Activated CD4-positive, alpha-beta T cell treated with anti-CD3 and anti-CD28 coated beads, Interleukin-2, amount 50 U/mL, for 48 hours (primary cell): ENCODE data around the gene COL26A1.
A peak's percentile ranks its signal among the peaks of the same experiment; 100 is the strongest.
"Not testable (repeated sequence)": the region's sequence is repeated elsewhere in the genome, so short reads cannot be mapped to it uniquely, and the experiment has no call there.

Experiments
- DNase-seq, 2 experiments: peaks; one replicate each; pipeline ENCODE4 v3.0.0-alpha.2; 2020

COL26A1 gene

DNA sequence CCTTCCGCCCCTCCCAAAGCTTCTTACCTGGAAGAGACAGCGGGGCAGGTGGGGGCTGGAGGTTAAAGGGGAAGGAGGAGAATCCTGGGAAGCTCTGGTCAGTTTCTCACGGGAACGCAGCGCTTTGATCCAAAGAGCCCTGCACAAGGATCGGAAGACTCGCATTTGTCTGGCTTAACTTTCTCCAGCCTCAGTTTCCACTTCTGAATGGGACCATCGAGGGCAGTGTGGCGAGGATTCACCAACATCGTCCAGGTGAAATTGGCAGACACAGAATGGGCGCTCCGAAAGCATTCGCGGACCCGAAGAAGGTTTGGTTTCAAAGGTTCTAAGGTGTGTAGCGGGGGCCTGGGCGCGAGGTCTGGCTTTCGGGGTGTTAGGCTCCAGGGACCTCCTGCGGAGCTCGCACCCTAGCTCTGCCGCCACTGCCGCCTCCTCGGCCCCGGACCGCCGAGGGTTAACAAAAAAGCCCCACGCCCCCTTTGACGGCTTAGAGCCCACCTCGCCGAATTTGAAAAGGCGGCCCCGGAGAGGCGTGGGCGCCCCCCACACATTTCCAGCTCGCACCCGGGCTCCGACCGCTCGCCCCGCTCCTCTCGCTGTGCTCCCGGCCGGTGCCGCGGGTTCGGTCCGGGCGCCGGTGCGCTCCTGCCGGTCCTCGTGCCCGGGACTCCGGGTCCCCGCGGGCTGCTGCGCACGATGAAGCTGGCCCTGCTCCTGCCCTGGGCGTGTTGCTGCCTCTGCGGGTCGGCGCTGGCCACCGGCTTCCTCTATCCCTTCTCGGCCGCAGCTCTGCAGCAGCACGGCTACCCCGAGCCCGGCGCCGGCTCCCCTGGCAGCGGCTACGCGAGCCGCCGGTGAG lies at the start of gene COL26A1:
TSS of gene COL26A1 (plus strand) at position 542 of the 862 bp plus-strand sequence. CDS start at position 700, 158 bp downstream.
- peak; percentile 16 to 24 for DNase-seq

DNA sequence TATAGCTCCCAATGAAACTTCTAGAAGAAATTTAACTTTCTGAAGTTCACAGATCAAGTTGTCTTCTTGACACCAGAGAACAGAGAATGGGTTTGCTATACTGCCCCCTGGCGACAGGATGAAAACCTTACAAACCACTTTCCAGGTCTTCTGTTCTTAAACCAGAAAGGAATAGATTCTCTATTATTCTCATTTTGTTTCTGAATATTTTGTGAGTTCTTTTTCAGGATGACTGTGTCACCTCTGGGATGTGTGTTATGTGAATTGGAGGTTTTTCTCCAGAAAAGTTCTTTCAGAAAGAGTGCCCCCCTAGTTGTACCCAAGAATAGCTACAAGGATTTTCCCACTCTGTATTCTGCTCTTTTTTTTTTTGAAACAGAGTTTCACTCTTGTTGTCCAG lies 47.3 kb upstream of the COL26A1 start:
- peak; percentile 38 to 62 for DNase-seq

DNA sequence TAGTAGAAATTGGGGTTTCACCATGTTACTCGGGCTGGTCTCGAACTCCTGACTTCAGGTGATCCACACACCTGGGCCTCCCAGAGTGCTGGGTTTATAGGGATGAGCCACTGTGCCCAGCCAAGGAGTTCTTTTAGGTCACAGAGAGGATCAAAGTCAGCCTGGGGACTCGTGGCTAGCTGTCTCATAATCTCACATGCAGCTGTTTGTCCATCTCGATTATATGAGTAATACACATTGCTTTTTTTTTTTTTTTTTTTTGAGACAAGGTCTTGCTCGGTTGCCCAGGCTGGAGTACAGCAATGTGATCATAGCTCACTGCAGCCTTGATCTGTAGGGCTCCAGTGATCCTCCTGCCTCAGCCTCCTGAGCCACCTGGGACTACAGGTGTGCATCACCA lies 43.3 kb upstream of the COL26A1 start:
- no peak for DNase-seq

DNA sequence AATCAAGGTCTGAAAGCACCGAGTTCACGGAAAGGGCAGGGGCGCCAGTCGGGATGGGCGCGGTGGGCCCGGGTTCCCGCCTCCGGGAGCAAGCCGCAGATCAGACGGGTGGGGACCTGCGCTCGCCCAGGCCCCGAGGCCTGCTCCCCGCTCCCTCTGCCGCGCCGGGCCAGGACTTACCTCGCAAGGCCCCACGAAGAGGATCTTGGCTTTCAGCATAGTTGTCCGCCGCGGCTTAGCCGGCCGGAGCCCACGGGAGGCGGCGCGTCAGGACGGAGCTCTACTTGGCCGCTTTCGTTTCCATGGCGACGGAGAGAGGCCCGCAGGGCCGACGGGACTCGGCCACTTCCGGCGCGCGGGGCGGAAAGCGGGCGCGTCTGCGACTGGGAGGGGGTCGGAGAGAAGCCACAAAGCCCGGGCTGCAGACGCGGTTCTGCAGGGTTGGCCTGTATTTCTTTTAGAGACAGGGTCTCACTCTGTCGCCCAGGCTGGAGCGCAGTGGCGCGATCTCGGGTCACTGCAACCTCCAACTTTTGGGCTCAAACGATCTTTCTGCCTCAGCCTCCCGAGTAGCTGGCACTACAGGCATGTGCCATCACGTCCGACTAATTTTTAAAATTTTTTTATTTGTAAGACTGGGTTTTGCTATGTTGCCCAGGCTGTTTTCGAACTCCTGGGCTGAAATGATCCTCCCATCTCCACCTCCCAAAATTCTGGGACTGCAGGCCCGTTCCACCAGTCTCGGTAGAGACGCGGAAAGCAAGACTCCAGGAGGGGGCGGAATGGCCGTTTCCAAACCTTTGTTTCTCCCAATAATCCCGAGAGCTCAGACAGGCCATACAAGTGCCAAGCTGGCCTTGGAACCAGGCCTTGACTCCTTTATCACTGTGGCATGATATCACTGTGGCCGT lies 40.9 kb upstream of the COL26A1 start, which contains the start of gene IFT22:
TSS of gene IFT22 (minus strand) at position 322 of the 911 bp plus-strand sequence. CDS start at position 219, 103 bp downstream.
- DNase-seq = peak; percentile 87 to 90

GRCh38 chr7:101328159-101328558 lies 34.5 kb upstream of the COL26A1 start:
- no peak for DNase-seq

- DNase-seq = no peak
These were observed 32.6 kb upstream of the COL26A1 start for GRCh38 chr7:101330011-101330484.

GRCh38 chr7:101332026-101332425 lies 30.6 kb upstream of the COL26A1 start:
- no peak for DNase-seq

DNA sequence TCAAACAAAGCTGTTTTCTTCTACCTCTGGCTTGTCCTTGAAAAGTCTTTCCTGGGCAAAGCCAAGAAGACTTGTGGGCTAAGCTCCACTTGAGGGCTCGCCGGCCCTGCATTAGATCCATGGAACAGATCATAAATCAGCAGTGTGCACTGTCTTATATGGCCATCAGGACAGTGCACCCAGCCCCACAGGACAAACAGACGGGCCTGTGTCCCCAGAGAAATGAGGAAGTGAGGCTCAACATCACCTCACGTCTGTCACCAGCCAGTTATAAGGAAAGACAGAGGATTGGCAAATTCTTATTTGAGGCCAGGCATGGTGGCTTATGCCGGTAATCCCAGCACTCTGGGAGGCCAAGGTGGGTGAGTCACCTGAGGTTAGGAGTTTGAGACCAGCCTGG lies 28.8 kb upstream of the COL26A1 start:
- no peak for DNase-seq

DNA sequence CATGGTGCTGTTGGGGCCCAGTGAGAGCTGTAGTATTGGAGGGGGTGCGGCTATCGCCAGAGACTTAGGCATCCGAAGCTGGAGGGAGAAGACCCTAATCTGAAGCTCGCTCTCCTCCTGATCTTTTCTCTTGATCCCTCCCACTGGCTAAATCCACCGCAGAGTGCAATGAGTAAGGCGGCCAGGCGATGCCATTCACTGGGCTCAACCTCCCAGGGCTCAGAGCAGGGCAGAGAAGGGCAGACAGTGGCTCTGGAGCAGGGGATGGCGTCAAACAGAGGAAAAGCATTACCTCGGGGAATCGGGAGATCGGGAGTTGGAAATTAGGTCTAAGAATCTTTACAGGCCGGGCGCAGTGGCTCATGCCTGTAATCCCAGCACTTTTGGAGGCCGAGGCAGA lies 22.3 kb upstream of the COL26A1 start:
- DNase-seq = no peak

GRCh38 chr7:101342892-101343291 lies 19.8 kb upstream of the COL26A1 start:
- DNase-seq = no peak

- DNase-seq = no peak
These were observed 15.2 kb upstream of the COL26A1 start for GRCh38 chr7:101347477-101347876.

- DNase-seq = not testable (repeated sequence)
These were observed 14.1 kb upstream of the COL26A1 start for GRCh38 chr7:101348456-101349067.

DNA sequence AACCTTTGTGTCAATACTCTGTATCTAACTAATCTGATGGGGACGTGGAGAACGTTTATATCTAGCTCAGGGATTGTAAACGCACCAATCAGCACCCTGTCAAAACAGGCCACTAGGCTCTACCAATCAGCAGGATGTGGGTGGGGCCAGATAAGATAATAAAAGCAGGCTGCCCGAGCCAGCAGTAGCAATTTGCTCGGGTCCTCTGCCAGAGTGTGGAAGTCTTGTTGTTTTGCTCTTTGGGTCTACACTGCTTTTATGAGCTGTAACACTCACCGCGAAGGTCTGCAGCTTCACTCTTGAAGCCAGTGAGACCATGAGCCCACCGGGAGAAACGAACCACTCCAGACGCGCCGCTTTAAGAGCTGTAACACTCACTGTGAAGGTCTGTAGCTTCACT lies 13.4 kb upstream of the COL26A1 start:
- DNase-seq = not testable (repeated sequence)

- no peak for DNase-seq
These were observed 9.8 kb upstream of the COL26A1 start for GRCh38 chr7:101352920-101353308.

- DNase-seq = no peak
These were observed 5.2 kb upstream of the COL26A1 start for GRCh38 chr7:101357433-101357832.

DNA sequence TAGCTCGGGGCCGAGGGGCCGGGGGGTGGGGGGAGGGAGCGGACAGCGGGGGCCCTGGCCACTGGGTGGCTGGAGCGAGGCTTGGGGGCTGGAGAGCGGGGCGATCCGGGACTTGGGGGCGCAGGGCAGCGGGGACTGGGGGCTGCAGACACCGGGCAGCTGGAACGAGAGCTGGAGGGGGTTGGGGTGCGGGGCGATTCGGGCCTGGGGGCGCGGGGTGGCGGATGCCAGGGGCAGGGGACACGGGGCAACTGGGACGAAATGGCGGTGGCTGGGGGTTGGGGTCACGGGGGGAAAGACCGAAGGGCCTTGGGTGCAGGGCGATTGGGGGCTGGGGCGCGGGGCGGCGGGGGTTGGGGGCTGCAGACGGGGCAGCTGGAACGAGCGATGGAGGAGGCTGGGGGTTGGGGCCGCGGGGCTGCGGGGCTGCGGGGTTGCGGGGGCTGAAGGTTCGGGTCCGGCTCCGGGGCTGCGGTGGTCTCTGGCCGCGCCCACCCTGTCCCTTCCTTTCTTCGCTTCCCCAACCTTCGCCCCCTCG lies 590 bp downstream of the COL26A1 start:
- DNase-seq = no peak

DNA sequence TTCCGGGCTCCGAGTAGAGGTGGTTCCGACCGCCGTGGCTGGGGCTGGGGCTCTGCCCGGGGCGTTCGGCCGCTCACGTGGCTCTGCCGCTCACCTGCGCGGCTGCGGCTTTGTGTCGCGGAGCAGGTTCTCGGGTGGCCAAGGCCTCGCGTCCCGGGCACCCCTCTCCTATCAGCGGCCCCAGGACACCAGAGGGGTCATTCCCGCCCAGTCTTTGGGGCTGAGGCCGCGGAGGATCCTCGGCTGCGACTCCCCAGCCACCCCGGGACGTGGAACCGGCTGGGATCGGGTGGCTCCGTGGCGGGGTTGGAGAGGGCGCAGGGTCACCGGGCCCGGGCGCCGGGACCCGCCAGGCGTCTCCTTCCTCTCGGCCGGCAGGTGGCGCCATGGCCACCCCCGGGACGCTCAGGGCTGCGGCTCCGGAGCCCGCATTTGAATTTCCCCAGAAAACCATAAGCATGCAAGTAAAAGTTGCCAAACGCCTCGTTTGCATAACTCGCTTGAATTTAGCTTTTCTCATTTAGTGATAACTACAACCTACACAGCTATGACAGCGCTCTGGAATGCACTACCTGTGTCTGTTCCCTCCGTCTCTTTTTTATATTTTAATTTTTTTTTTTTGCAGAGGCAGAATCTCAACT lies 1.2 kb downstream of the COL26A1 start:
- DNase-seq = peak; percentile 70 to 77

DNA sequence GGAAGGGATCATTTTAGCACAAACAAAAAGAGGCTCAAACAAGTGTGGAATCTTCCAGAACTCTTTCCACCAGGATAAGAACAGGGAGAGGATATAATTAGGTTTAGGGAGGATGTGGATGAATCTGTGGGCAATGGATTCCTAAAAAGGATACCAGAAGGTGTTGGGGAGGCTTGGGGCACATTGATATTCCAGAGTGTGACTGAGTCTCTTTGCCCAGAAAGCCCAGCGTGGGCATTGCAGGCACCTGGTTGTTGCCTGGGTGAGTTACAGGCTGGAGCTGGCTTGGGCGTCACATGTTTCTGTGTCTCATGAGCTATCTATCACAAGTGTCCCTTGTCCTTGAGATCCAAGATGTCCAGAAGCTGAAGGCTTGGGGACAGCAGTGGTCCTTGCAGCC lies 3.3 kb downstream of the COL26A1 start:
- DNase-seq = no peak

- DNase-seq = no peak
These were observed 5.0 kb downstream of the COL26A1 start for GRCh38 chr7:101367676-101368075.

- DNase-seq = no peak
These were observed 5.9 kb downstream of the COL26A1 start for GRCh38 chr7:101368422-101369165.

DNA sequence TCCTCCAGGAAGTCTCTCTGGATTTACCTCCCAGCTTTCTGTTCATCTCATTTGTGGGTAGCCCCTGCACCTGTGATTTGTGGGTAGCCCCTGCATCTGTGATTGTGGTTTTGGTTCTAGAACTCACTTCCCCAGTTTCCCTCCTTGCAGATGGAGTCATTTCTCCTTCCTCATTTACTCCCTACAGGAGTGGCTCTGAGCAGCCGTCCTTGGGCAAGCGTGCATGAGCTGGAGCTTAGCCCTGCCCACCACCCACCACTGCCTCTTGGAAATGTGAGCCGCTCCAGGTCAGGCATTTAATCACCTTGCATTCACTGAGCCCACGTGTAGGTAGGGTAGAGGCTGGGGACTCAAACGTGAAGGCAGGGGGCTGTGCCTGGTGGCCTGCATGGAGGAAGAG lies 8.2 kb downstream of the COL26A1 start:
- no peak for DNase-seq
